Mucosa of descending colon (tissue), 3 donors: ENCODE results near the gene ZNF184. TPM values are rescaled to one million over a fixed set of nuclear protein-coding genes. Genes with fewer than 3 reads are reported as not detected.
A peak's percentile ranks its signal among the peaks of the same experiment; 100 is the strongest.

Experiments used
- ATAC-seq: fragments of 200-7000 bp; cut with Tn5 transposase; one replicate; pipeline ENCODE4 v1.9.1; 2020; ENCODE audit warnings: mild to moderate bottlenecking, moderate library complexity
- DNase-seq, 3 donors: peaks; one replicate each; pipeline ENCODE4 v3.0.0-alpha.2; 2020
- H3K36me3 ChIP-seq: fragments of 200-600 bp; one replicate; pipeline ENCODE4 v1.8.0; 2021; ENCODE audit warnings: low read depth, mild to moderate bottlenecking
- H3K4me1 ChIP-seq: fragments of 200-600 bp; one replicate; pipeline ENCODE4 v1.8.0; 2021; ENCODE audit warnings: low read depth, mild to moderate bottlenecking
- H3K4me3 ChIP-seq: fragments of 200-600 bp; one replicate; pipeline ENCODE4 v1.8.0; 2021; ENCODE audit warnings: mild to moderate bottlenecking
- H3K9me3 ChIP-seq: fragments of 200-600 bp; one replicate; pipeline ENCODE4 v1.8.0; 2021; ENCODE audit warnings: mild to moderate bottlenecking
- intact Hi-C, 2 donors: fragments of 100-400 bp; cut with DNase I in 1 of 2; cut with micrococcal nuclease in 1 of 2; formaldehyde crosslinking; loops; one replicate each; pipeline versions ENCODE4 v1.11.0 to v1.11.1; 2022; cut with DNase I, micrococcal nuclease
- total RNA-seq, 3 donors: library from RNA; stranded (reverse); fragmentation: NEBNext Ultra II Directional in 2 of 3; extraction: Animal tissue kit (Norgen Biotek cat#: 25700) in 2 of 3; gene quantifications; one replicate each; pipeline versions ENCODE4 v1.2.1 to v1.2.4, GENCODE V29; 2021 to 2023
- TF ChIP-seq, protein P1 (sequence below): fragments of 200-600 bp; IDR thresholded peaks from one replicate; pipeline ENCODE4 v1.8.0; 2022; ENCODE audit warnings: antibody characterized with exemption, mild to moderate bottlenecking
- donor health status: DM: no; HTN: no; CAD: no; lungs with moderate emphysema.
- donor health status: DM: no; HTN: no; CAD: no.
- donor health status: DM: no; HTN: yes; CAD: no.

ZNF184 gene
- total RNA-seq, 3 donors from 2014 or later, result 6.0 to 7.0 (median 6.2) TPM

DNA sequence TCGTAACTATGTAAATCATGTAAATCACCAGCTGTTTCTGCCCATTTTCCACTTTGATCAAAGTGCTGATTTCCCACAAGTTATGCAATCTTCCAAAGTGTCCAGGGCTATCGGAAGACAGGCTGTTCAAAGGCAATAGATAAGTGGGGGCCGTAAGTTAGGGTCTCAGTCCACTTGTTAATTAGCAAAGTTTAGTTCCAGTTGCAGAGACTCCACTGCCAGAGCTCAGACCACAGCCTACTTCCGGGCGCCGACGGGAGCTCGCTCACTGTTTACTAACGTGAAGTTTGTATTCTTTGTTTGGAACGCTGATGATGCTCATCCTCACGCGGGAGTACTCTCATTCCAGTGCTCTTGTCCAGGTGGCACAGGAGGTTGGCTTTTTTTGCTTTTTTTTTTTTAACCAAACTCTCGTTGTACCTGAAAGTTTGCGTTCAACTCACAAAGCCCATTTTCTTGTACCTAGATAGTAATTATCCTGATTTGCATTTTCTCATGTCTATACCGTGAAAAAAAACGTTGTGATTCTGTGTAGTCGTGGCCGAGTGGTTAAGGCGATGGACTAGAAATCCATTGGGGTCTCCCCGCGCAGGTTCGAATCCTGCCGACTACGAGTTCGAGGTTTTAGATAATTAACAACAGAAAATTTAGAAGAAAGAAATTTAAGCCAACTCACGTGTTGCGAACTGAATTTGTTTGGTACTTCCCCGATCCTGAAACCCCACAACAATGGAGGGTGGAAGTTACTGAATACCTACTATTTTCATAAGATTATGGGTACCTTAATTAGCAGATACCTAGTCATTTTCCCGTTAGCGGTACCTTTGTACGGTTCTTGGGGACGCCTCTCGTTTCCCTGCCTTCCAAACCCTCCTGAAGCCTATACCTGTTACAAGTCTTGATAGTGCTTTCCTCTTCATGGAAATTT, 29.9 kb upstream of the ZNF184 start:
- peak; percentile 82 for ATAC-seq
- intact Hi-C loops, result no loop called here
- Histone ChIP-seq H3K36me3 (no peaks in the 10 kb centered on the region), H3K4me1 (no peaks in the 10 kb centered on the region), H3K9me3 (no peaks in the 10 kb centered on the region), H3K4me3 (no peak overlapping the region)
- TF ChIP-seq, protein P1, sequence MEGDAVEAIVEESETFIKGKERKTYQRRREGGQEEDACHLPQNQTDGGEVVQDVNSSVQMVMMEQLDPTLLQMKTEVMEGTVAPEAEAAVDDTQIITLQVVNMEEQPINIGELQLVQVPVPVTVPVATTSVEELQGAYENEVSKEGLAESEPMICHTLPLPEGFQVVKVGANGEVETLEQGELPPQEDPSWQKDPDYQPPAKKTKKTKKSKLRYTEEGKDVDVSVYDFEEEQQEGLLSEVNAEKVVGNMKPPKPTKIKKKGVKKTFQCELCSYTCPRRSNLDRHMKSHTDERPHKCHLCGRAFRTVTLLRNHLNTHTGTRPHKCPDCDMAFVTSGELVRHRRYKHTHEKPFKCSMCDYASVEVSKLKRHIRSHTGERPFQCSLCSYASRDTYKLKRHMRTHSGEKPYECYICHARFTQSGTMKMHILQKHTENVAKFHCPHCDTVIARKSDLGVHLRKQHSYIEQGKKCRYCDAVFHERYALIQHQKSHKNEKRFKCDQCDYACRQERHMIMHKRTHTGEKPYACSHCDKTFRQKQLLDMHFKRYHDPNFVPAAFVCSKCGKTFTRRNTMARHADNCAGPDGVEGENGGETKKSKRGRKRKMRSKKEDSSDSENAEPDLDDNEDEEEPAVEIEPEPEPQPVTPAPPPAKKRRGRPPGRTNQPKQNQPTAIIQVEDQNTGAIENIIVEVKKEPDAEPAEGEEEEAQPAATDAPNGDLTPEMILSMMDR, result no peak
- DNase-seq, result peak; percentile 67 to 73 (median 68)

DNA sequence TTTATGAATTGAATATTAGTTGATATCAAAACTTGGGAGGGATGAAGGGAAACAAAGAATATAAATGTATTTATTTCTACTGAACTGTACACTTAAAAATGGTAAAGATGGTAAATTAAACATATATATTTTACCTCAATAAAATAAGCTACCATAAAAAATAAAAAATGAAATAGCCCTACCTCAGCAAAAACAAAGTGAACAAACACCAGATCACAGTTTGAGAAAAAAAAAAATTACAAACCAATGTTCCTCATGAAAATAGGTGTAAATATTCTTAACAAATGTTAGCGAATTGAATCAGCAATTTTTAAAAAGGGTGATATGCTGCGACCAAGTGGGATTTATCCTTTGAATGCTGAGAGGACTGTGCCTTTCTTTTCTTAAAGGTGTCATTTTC, 28.3 kb upstream of the ZNF184 start:
- H3K4me1 ChIP-seq, result no peaks in the 10 kb centered on the region
- H3K4me3 ChIP-seq, result no peak overlapping the region
- TF ChIP-seq, protein P1, result no peak
- H3K9me3 ChIP-seq, result no peaks in the 10 kb centered on the region
- DNase-seq (no peak), ATAC-seq (no peak)
- no peaks in the 10 kb centered on the region for H3K36me3 ChIP-seq
- intact Hi-C loops, result no loop called here

DNA sequence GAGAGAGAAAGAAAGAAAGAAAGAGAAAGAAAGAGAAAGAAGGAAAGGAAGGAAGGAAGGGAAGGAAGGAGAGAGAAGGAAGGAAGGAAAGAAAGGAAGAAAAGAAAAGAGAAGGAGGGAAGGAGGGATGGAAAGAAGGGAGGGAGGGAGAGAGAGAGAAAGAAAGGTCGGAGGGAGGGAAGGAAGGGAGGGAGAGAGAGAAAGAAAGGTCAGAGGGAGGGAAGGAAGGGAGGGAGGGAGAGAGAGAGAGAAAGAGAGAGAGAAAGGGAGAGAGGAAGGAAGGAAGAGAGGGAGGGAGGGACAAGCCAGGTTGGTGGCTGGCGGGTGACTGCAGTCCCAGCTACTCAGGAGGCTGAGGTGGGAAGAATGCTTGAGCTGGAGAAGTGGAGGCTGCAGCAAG, 27.3 kb upstream of the ZNF184 start:
- no peaks in the 10 kb centered on the region for H3K36me3 ChIP-seq
- H3K4me3 ChIP-seq, result no peak overlapping the region
- H3K9me3 ChIP-seq, result no peaks in the 10 kb centered on the region
- TF ChIP-seq, protein P1, result no peak
- DNase-seq, result no peak
- H3K4me1 ChIP-seq, result no peaks in the 10 kb centered on the region
- no peak for ATAC-seq
- intact Hi-C loops, result no loop called here

DNA sequence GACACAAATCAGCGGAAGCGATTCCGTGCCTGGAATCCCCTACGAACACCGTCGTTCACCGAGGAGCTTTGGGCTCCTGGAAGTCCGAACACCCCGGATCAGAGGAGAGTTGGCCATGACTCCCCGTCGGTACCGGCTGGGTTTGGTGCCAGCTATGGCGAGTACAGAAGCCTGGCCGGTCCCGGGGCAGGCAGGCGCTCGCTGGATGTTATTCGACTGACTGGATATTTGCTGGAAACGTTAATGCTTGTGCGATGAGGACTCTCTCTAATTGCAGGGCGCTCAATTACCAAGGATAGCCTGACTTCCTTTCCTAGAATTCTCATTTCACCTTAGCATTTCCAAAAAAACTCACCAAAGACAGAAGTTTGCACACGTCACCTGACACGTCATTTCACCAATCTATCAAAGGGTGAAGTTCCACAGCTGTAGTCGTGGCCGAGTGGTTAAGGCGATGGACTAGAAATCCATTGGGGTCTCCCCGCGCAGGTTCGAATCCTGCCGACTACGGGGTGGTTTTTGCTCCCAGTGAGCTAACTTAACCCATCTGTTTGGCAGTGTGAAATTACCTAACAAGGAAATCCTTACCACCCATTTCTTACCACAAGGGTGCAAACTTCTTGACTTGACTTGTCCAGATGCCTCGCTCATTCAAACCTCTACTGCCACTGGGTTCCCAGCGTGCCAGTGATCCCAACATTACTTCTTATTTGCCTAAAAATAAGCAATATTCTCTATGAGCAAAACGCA, 22.7 kb upstream of the ZNF184 start:
- intact Hi-C loops, result no loop called here
- Histone ChIP-seq H3K4me3 (no peak overlapping the region), H3K36me3 (no peaks in the 10 kb centered on the region), H3K4me1 (no peaks in the 10 kb centered on the region), H3K9me3 (no peaks in the 10 kb centered on the region)
- peak in 1 of 3 donors; percentile 26 for DNase-seq
- TF ChIP-seq, protein P1, result no peak
- peak; percentile 12 for ATAC-seq

DNA sequence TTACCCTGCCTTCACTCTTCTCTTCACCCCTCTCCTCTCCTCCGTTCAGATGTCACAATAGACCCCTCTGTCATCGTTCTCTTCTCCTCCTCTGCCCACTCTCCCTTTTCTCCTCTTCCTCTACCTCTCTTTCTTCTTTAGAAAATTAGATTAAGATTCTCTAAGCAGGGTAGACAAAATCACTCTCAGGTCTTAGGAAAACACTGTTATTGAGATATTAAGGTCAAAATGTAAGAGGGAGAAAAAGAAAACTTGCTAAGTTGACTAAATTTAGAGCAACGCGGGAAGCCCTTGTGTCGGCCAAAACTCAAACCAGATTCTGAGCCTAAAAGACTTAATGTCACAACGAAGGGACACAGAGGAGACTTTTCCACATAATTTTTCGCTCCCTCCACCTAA, 22.1 kb upstream of the ZNF184 start:
- ATAC-seq (no peak), DNase-seq (no peak)
- Histone ChIP-seq H3K4me1 (no peaks in the 10 kb centered on the region), H3K4me3 (no peak overlapping the region), H3K9me3 (no peaks in the 10 kb centered on the region), H3K36me3 (no peaks in the 10 kb centered on the region)
- TF ChIP-seq, protein P1, result no peak
- intact Hi-C loops, result no loop called here
